Measurements from ENCODE around the gene LHPP.

GRCh38 chr10:124423813-124424212 is 37.8 kb upstream of the LHPP start:
- TF ChIP-seq CTCF (conservative IDR thresholded peaks at IDR 0.05) (no peak), EZH2 (IDR thresholded peaks at IDR 0.05; ENCODE audit: low read depth) (no peak)
